ENCODE measurements around the gene SMC3.
"Not testable (repeated sequence)": the region's sequence is repeated elsewhere in the genome, so short reads cannot be mapped to it uniquely, and the experiment has no call there.

The SMC3 gene

GRCh38 chr10:110636932-110637557, 69.5 kb downstream of the SMC3 start:
- no peaks in the 10 kb centered on the region for H3K79me2 ChIP-seq
- H3K27ac ChIP-seq, result no peak overlapping the region
- H3K4me3 ChIP-seq (ENCODE audit: low read depth, low read length), result no peak overlapping the region
- H2AFZ ChIP-seq, result peak overlapping the region; percentile 46
- H3K9me3 ChIP-seq (ENCODE audit: control insufficient read depth, low read length), result no peaks in the 10 kb centered on the region
- H3K9ac ChIP-seq, result no peak overlapping the region
- no peak for TF ChIP-seq CTCF (IDR thresholded peaks at IDR 0.05)
- no peaks in the 10 kb centered on the region for H3K36me3 ChIP-seq (ENCODE audit: control insufficient read depth, insufficient read depth, low read length)
- no peaks in the 10 kb centered on the region for H3K27me3 ChIP-seq (ENCODE audit: control insufficient read depth, insufficient read depth, low read length)
- H3K4me1 ChIP-seq, result no peaks in the 10 kb centered on the region
- H3K4me2 ChIP-seq (ENCODE audit: low read length), result no peak overlapping the region

- no peaks in the 10 kb centered on the region for H3K27me3 ChIP-seq (ENCODE audit: control insufficient read depth, insufficient read depth, low read length)
- H3K4me3 ChIP-seq (ENCODE audit: low read depth, low read length), result no peak overlapping the region
- no peaks in the 10 kb centered on the region for H3K36me3 ChIP-seq (ENCODE audit: control insufficient read depth, insufficient read depth, low read length)
- H3K4me2 ChIP-seq (ENCODE audit: low read length), result no peak overlapping the region
- TF ChIP-seq CTCF (IDR thresholded peaks at IDR 0.05), result no peak
- no peaks in the 10 kb centered on the region for H3K79me2 ChIP-seq
- H2AFZ ChIP-seq, result no peak overlapping the region
- no peaks in the 10 kb centered on the region for H3K4me1 ChIP-seq
- H3K9ac ChIP-seq, result no peak overlapping the region
- H3K27ac ChIP-seq, result no peak overlapping the region
- no peaks in the 10 kb centered on the region for H3K9me3 ChIP-seq (ENCODE audit: control insufficient read depth, low read length)
Observed at GRCh38 chr10:110637558-110638053, 70.1 kb downstream of the SMC3 start.

GRCh38 chr10:110638319-110638718, 70.8 kb downstream of the SMC3 start:
- Histone ChIP-seq H3K27ac (no peak overlapping the region), H3K27me3 (ENCODE audit: control insufficient read depth, insufficient read depth, low read length) (peaks cover 3% of the 10 kb centered on the region), H3K9me3 (ENCODE audit: control insufficient read depth, low read length) (no peaks in the 10 kb centered on the region), H3K9ac (no peak overlapping the region), H3K4me3 (ENCODE audit: low read depth, low read length) (no peak overlapping the region), H3K36me3 (ENCODE audit: control insufficient read depth, insufficient read depth, low read length) (no peaks in the 10 kb centered on the region), H3K79me2 (no peaks in the 10 kb centered on the region), H3K4me1 (no peaks in the 10 kb centered on the region), H2AFZ (no peak overlapping the region), H3K4me2 (ENCODE audit: low read length) (no peak overlapping the region)
- no peak for TF ChIP-seq CTCF (IDR thresholded peaks at IDR 0.05)

GRCh38 chr10:110639046-110639445, 71.6 kb downstream of the SMC3 start:
- H3K79me2 ChIP-seq; H3K27ac ChIP-seq; H3K27me3 ChIP-seq (ENCODE audit: control insufficient read depth, insufficient read depth, low read length); H3K9ac ChIP-seq; H3K9me3 ChIP-seq (ENCODE audit: control insufficient read depth, low read length); H3K4me2 ChIP-seq (ENCODE audit: low read length); H3K4me1 ChIP-seq; H3K36me3 ChIP-seq (ENCODE audit: control insufficient read depth, insufficient read depth, low read length); H3K4me3 ChIP-seq (ENCODE audit: low read depth, low read length); H2AFZ ChIP-seq: not testable (repeated sequence)

GRCh38 chr10:110639858-110640257, 72.4 kb downstream of the SMC3 start:
- not testable (repeated sequence) for H3K27ac ChIP-seq; H3K9ac ChIP-seq; H3K4me2 ChIP-seq (ENCODE audit: low read length); H3K27me3 ChIP-seq (ENCODE audit: control insufficient read depth, insufficient read depth, low read length); H3K4me3 ChIP-seq (ENCODE audit: low read depth, low read length); H3K4me1 ChIP-seq; H2AFZ ChIP-seq; H3K36me3 ChIP-seq (ENCODE audit: control insufficient read depth, insufficient read depth, low read length); H3K79me2 ChIP-seq; H3K9me3 ChIP-seq (ENCODE audit: control insufficient read depth, low read length)

- Histone ChIP-seq H3K9ac (no peak overlapping the region), H3K9me3 (ENCODE audit: control insufficient read depth, low read length) (no peaks in the 10 kb centered on the region), H3K27ac (no peak overlapping the region), H3K27me3 (ENCODE audit: control insufficient read depth, insufficient read depth, low read length) (peaks cover 7% of the 10 kb centered on the region), H3K4me2 (ENCODE audit: low read length) (no peak overlapping the region), H3K4me1 (no peaks in the 10 kb centered on the region), H2AFZ (no peak overlapping the region), H3K4me3 (ENCODE audit: low read depth, low read length) (no peak overlapping the region), H3K36me3 (ENCODE audit: control insufficient read depth, insufficient read depth, low read length) (no peaks in the 10 kb centered on the region), H3K79me2 (no peaks in the 10 kb centered on the region)
- TF ChIP-seq CTCF (IDR thresholded peaks at IDR 0.05), result no peak
Observed at GRCh38 chr10:110641256-110641655, 73.8 kb downstream of the SMC3 start.

All from parathyroid adenoma (tissue), 2 donors.